H7 (cell line): ENCODE results near the gene SLC38A3. TPM values are rescaled to one million over a fixed set of nuclear protein-coding genes. Genes with fewer than 3 reads are reported as not detected.
A peak's percentile ranks its signal among the peaks of the same experiment; 100 is the strongest.

Experiments
- DNase-seq: peaks from one replicate; pipeline ENCODE4 v3.0.0; 2012
- H3K27me3 ChIP-seq: 2 replicates; pipeline ENCODE4 v1.6.0; 2011; ENCODE audit warnings: mild to moderate bottlenecking, low read length; ENCODE audit not compliant: control insufficient read depth, insufficient read depth
- H3K36me3 ChIP-seq: replicated peaks from 2 replicates; pipeline ENCODE4 v1.5.1; 2011; ENCODE audit warnings: low read length; ENCODE audit not compliant: control insufficient read depth, insufficient read depth
- H3K4me3 ChIP-seq: 2 replicates; pipeline ENCODE4 v1.5.1; 2011; ENCODE audit warnings: low read depth, mild to moderate bottlenecking, control low read depth, low read length, moderate library complexity; ENCODE audit not compliant: insufficient read depth
- total RNA-seq: library from RNA; depleted of rRNA; stranded (reverse); fragments of >200 nt; shearing (Covaris generic); gene quantifications from 2 replicates; pipeline ENCODE4 v1.2.3, GENCODE V29; 2014

Gene SLC38A3
- total RNA-seq, 1 experiment from 2014 or later: 0.21 TPM

DNA sequence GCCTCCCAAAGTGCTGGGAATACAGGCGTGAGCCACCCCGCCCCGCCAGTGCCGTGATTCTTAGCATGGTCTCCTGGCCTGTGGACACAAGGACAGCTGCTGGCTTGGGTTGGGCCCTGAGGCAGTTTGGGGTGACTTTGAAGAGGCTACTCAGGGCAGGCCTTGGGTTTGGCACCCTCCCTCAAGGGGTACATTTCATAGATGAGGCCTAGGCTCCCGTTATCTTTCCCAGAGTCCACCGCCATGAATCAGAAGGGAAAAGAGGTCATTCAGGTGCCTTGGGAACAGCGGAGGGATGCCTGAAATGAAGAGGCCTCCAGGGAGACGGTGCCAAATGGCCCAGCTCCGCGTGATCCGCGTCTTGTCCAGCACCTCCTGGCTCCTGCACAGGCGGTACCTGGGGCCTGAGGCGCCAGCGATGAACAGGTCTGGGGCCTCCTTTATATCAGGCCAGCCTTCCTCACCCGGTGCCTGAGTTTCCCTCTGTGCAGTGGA, 40.2 kb downstream of the SLC38A3 start:
- H3K27me3 ChIP-seq: no peaks in the 10 kb centered on the region
- no peak overlapping the region for H3K4me3 ChIP-seq
- DNase-seq: peak; percentile 56

DNA sequence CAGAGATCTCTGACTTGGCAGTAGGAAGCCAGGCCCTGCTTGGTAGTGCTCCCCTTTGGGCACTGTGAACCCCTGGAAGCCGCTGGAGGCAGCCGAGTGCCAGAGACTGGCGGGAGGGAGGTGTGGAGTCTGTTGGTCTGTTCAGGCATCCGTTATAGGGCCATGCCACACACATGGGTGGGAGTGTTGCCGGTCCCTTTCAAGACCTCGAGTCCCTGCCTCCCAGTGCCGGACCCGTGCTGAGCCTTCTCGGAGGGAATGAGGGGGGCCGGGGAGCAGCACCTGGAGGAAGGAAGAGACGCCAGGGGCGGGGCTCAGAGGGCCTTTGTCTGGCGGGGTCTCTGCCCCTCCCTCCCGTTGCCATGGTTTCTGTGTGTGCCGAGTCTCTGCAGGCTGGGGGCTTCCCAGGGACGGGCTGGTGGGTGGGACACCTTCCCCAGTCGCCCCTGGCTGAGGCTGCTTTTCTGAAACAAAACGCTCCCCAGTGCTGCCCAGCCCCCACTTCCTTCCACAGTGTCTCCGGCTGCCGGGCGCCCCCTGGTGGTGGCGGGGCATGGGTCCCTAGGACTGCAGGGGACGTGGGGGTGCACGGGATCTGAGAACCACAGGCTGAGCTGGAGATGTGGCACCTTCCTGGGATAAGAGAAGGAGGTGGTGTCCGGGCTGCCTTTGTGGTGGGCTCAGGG, 40.9 kb downstream of the SLC38A3 start:
- DNase-seq: peak; percentile 96
- Histone ChIP-seq H3K27me3 (no peaks in the 10 kb centered on the region), H3K36me3 (peaks cover 4% of the 10 kb centered on the region), H3K4me3 (peak overlapping the region; percentile 6; the same call in 1 of the 2 replicates)

More for the DNA sequence above, 40.2 kb downstream of the SLC38A3 start:
- peaks cover 4% of the 10 kb centered on the region for H3K36me3 ChIP-seq

DNA sequence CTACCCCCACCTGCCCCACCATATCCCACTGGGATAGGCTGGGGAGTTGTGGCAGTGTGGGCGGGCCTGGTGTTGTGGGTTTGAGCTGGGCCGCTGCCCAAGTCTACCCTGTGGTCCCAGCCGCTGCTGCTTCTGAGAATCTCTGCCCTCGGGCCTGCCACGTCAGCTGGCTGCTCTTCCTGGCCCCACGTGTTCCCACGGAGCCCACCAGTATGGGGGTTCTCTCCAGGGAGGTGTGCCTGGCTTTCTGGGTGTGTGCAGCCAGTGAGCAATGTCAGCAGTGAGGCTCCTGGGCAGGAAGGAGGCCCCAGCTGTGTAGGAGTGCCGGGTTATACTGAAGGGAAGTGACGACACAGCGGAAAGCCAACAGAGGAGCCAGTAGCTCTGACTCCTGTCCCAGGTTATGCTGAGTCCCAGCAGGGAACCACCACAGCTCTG, 41.5 kb downstream of the SLC38A3 start:
- H3K4me3 ChIP-seq: no peak overlapping the region
- peaks cover 4% of the 10 kb centered on the region for H3K36me3 ChIP-seq
- DNase-seq: peak; percentile 72
- no peaks in the 10 kb centered on the region for H3K27me3 ChIP-seq

DNA sequence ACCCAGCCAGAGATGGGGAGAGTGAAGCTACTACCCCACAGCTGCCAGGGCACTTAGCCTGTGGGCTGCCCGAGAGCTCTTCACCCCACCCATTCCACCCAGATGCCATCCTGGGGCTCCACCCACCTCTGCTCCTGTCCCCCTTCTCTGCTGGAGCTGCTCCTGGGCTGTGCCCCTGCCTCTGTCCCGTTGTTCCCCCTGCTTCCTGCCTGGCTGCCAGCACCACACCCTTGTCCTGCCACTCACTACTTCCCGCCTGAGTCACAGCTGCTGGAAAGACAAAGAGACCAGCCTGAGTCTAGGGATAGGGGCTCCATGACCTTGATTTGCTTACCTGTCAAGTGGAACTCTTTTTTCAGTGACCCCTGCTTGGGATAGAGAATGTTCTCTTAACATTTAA, 43.3 kb downstream of the SLC38A3 start:
- DNase-seq: no peak
- Histone ChIP-seq H3K36me3 (peaks cover 12% of the 10 kb centered on the region), H3K27me3 (no peaks in the 10 kb centered on the region), H3K4me3 (no peak overlapping the region)

DNA sequence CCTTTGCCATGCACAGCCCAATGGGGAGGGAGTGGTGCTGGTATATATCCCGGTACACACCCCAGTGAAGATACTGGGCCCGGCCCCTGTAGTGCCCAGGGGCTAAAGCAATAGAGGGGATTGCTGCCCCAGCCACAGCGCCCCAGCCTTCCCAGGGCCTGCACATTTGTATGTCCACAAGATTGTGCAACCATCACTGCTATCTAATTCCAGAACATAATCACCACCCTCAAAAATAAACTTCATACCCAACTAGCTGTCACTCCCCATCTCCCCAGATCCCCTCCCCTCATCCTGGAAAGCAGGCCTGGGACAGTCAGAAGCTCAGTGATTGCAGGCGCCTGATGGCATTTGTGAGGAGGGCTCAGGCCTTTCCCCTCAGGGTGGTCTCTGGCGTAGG, 44.4 kb downstream of the SLC38A3 start:
- no peaks in the 10 kb centered on the region for H3K27me3 ChIP-seq
- no peak overlapping the region for H3K4me3 ChIP-seq
- no peak for DNase-seq

DNA sequence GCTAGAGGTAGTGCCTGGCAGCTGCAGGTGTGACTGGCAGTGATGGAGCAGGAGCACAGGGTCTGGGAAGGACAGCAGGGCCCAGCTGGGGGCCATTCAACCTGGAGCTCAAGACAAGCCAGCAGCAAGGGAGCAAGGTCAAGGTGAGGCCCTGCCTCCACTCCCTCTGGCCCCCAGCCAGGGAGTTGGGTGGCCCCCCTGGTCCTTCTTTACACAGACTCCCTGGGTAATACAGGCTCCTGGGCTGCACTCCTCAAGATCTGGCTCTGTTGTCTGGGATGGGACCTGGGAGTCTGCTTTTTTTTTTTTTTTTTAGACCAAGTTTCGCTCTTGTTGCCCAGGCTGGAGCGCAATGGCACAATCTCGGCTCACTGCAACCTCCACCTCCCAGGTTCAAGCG, 45.4 kb downstream of the SLC38A3 start:
- no peak overlapping the region for H3K4me3 ChIP-seq
- peaks cover 13% of the 10 kb centered on the region for H3K36me3 ChIP-seq
- H3K27me3 ChIP-seq: no peaks in the 10 kb centered on the region
- no peak for DNase-seq

More for the DNA sequence above, 44.4 kb downstream of the SLC38A3 start:
- peaks cover 12% of the 10 kb centered on the region for H3K36me3 ChIP-seq

DNA sequence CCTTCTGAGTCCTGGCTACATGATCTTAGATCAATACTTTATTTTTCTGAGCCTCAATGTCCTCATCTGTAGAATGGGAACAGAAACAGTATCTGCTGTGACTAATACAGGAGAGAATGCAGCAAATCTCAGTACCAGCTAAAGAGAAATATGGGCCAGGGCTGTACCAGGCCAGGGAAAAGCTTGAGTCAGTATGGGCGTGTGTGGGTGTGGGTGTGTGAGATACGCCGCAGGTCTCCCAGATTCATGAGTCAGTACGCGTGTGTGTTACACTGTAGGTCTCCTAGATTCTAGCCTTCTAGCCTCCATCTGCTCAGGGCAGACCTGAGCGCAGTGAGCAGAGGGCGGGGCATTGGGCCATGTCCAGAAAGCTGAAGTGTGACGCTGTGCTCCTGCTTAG, 46.1 kb downstream of the SLC38A3 start:
- H3K4me3 ChIP-seq: no peak overlapping the region
- no peak for DNase-seq
- peaks cover 16% of the 10 kb centered on the region for H3K36me3 ChIP-seq
- no peaks in the 10 kb centered on the region for H3K27me3 ChIP-seq

DNA sequence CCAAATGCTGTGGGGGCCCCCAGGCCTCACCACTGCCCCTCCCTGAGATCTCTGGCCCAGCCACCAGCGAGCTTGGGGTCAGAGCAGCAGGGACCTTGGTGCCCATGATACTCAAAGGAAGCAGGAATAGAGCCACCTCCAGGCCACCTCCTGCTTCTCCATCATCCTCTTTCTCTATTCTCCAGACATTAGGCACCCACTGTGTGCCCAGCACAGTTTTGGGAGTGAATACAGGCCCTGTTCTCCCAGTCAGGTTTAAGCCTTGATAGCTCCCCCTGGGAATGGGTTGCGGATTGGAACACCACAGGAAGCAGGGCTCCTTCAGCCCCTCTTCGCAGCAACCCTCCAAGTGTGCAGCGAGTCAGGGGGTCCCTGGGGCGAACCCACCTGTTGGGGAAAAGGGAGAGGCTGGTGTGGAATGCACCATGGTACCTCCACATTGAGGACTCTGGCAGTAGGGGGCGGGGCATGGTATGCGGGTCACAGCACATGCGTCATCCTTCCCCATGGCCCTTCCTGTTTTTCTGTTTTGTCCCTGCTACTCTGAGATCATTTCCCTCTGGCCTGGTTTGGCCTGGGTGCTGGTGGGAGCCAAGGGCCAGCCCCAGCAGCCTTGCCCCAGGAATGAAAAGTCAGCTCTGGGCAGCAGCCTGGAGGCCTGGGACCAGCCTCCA, 49.6 kb downstream of the SLC38A3 start:
- DNase-seq: peak; percentile 72
- Histone ChIP-seq H3K36me3 (peaks cover 27% of the 10 kb centered on the region), H3K27me3 (no peaks in the 10 kb centered on the region), H3K4me3 (no peak overlapping the region)

DNA sequence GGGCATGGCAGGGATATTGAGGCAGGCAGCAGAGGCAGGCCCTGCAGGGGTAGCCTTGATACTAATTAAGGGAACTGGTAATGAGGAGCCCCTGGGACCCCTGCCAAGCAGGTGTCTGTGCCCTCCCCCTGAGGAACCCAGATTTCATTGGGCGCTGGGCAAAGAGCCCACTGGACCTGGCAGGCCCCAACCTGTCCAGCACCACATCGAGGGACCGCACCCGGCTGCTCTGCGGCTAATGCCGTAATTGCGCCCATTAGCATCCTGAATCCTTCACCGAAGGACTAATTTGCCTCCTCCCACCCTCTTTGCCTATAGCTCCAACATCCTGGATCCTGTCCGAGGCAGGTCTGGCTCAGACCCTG, 50.2 kb downstream of the SLC38A3 start:
- Histone ChIP-seq H3K27me3 (no peaks in the 10 kb centered on the region), H3K36me3 (peaks cover 27% of the 10 kb centered on the region), H3K4me3 (no peak overlapping the region)
- DNase-seq: no peak

DNA sequence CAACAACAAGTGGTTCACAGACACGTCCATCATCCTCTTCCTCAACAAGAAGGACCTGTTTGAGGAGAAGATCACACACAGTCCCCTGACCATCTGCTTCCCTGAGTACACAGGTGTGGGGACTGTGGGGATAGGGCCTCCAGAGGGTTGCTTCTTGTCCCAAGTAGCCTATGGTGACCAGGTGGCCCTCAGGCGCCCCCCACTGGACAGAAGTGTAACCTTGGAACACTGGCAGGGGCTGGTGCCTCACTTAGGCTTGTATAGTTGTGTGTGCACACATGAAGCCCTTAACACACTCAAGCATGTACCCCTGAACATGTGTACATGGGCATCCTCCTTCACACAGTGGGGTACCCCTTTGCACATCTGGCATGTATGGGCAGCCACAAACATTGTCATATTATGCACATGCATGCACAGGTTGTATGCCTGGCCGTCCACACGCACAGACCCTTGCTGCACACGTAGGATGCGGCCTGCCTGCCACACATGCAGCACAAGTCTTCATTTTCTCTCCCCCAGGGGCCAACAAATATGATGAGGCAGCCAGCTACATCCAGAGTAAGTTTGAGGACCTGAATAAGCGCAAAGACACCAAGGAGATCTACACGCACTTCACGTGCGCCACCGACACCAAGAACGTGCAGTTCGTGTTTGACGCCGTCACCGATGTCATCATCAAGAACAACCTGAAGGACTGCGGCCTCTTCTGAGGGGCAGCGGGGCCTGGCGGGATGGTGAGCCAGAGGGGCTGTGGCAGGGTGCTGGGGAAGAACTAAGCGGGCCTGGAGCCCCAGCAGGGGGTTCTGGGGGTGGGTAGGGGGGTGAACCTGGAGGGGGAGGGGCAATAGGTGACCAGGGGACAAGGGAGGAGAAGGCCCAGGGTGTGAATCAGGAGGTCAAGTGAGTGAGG, 52.2 kb downstream of the SLC38A3 start:
- DNase-seq: peak; percentile 89
- no peak overlapping the region for H3K4me3 ChIP-seq
- no peaks in the 10 kb centered on the region for H3K27me3 ChIP-seq
- peaks cover 24% of the 10 kb centered on the region for H3K36me3 ChIP-seq

DNA sequence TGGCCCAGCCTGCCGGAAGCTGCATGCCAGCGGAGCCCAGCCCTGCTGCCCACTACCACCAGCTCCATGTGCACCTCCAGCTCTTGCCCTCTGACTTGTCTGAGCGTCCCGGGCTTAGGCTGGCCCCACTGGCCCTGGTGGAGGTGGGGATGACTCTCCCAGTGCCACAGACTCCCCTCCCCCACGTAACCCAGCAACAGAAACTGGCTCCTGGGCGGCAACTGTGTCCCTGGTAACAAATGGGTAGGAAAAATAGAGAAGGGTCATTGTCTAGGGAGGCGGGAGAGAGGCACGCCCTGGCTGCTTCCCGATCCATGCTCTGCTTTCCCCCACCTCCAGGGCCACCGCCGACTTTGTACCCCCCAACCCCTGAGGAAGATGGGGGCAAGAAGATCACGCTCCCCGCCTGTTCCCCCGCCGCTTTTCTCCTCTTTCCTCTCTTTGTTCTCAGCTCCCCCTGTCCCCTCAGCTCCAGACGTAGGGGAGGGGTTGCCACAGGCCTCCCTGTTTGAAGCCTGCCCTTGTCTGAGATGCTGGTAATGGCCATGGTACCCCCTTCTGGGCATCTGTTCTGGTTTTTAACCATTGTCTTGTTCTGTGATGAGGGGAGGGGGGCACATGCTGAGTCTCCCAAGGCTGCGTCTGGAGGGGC, 53.1 kb downstream of the SLC38A3 start:
- H3K4me3 ChIP-seq: no peak overlapping the region
- no peaks in the 10 kb centered on the region for H3K27me3 ChIP-seq
- no peak for DNase-seq
- H3K36me3 ChIP-seq: peaks cover 20% of the 10 kb centered on the region

DNA sequence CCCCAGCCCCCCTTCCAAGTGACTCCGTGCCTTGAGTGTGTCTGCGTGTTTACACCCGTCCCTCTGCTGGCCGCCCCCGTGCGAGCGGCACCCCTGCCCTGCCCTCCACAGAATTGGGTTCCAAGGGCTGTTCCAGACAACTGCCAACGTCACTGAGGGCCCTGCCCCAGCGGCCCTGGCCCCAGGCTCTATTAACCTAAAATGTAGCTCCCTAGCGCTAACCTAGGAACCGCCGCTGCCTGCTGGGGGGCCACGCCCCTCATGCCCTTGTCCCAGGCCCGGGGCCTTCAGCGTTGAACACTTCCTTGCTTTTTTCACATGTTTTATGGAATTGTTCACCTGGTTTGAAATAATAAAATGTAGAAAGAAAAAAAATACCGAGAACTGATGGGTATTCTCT, 53.9 kb downstream of the SLC38A3 start:
- peak; percentile 78 for DNase-seq
- Histone ChIP-seq H3K4me3 (no peak overlapping the region), H3K36me3 (peaks cover 19% of the 10 kb centered on the region), H3K27me3 (no peaks in the 10 kb centered on the region)

DNA sequence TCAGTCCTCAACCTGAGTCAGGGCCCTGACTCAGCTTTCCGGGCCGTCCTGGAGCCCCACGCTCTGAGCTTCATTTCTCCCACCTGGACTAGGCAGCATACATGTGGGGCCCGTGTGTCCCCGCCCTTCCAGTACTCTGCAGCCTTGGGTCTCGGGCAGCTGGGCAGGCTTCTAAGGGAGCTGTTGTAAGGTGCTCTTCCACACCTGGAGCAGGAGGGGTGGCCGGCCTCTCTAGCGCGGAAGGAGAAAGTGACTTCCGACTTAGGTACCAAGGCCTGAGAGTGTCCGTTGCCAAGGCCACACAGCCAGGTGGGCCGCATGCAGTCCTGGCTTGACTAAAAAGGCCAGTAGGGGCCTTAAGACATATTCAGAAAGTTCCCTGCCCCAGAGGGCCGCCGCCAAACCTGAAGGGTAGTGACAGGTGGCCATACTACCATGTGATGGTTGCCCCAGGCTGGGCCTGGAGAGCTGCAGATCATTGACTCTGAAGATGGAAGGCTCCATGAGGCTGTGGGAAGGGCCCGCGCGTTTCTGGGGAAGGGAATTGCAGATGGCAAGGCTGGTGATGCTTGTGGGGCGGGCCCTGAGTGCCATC, 54.5 kb downstream of the SLC38A3 start:
- Histone ChIP-seq H3K4me3 (no peak overlapping the region), H3K36me3 (peaks cover 19% of the 10 kb centered on the region), H3K27me3 (no peaks in the 10 kb centered on the region)
- DNase-seq: no peak
